ENCODE measurements around the gene ZBTB8A. TPM values are rescaled to one million over a fixed set of nuclear protein-coding genes. Genes with fewer than 3 reads are reported as not detected.
"Not testable (repeated sequence)": the region's sequence is repeated elsewhere in the genome, so short reads cannot be mapped to it uniquely, and the experiment has no call there.

ZBTB8A gene
- total and polyA plus RNA-seq, 4 experiments from 2014 or later = not detected

DNA sequence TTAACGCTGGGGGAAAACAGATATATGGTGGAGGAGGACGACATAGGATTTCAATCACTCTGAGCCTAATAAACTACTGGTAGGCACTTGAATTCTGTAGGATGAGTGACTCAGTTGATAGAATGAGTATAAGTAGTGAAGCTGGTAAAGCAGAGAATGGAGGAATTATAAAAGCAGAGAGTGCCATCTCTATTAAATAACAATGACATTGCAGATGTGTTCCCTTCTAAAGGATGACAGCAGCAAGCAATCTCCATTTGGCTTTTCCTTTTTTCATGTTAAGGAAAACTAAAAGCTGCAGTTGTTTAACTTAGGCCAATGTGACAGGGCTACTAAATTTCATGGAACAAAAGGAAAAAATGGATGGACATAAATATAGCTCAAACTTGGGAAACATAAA, 93.6 kb downstream of the ZBTB8A start:
- no peak overlapping the region for H3K4me3 Mint-ChIP-seq
- H3K36me3 ChIP-seq (ENCODE audit: insufficient read depth, low read length) = peaks cover 14% of the 10 kb centered on the region
- H3K27ac ChIP-seq (ENCODE audit: low read depth, low read length) = no peak overlapping the region
- no peaks in the 10 kb centered on the region for H3K9me3 Mint-ChIP-seq
- CTCF ChIA-PET (ENCODE audit: partially characterized antibody) = interaction anchor here (0.6 kb wide), 1 partner anchor 16 kb away, joined by 4 read pairs; no protein-coding TSS in a partner anchor
- peaks cover 14 to 27% (median 18%) of the 10 kb centered on the region in 4 donors for H3K4me1 Mint-ChIP-seq
- H3K27me3 ChIP-seq (ENCODE audit: insufficient read depth, low read length) = no peaks in the 10 kb centered on the region
- no peak for DNase-seq
- POLR2A ChIA-PET (ENCODE audit: partially characterized antibody) = interaction anchor here (1.0 kb wide), 1 partner anchor 18 kb away, joined by 4 read pairs; the partner anchor contains the start of gene RBBP4
- no peaks in the 10 kb centered on the region for H3K9me3 ChIP-seq (ENCODE audit: control insufficient read depth in 1 of 2, low read length in 2 of 2)
- no peak overlapping the region for H3K4me3 ChIP-seq (ENCODE audit: low read length in 2 of 2)
- peaks cover 2% of the 10 kb centered on the region for H3K4me1 ChIP-seq (ENCODE audit: insufficient read depth, low read length)
- H3K27ac Mint-ChIP-seq = peak overlapping the region in 3 of 7 donors; percentile 48 to 72 (median 65)
- no peaks in the 10 kb centered on the region for H3K27me3 Mint-ChIP-seq
- peaks cover 17 to 45% of the 10 kb centered on the region in 2 donors for H3K36me3 Mint-ChIP-seq
- intact Hi-C loops (cut with micrococcal nuclease) = no loop called here

- Histone ChIP-seq H3K4me3 (ENCODE audit: low read length in 2 of 2) (no peak overlapping the region), H3K27ac (ENCODE audit: low read depth, low read length) (no peak overlapping the region), H3K27me3 (ENCODE audit: insufficient read depth, low read length) (no peaks in the 10 kb centered on the region), H3K4me1 (ENCODE audit: insufficient read depth, low read length) (no peaks in the 10 kb centered on the region), H3K36me3 (ENCODE audit: insufficient read depth, low read length) (peaks cover 14% of the 10 kb centered on the region), H3K9me3 (ENCODE audit: control insufficient read depth in 1 of 2, low read length in 2 of 2) (no peaks in the 10 kb centered on the region)
- Mint-ChIP-seq H3K36me3 (peaks cover 17 to 39% of the 10 kb centered on the region in 2 donors), H3K27ac (peak overlapping the region in 5 of 7 donors; percentile 32 to 84 (median 60)), H3K4me3 (no peak overlapping the region), H3K27me3 (no peaks in the 10 kb centered on the region), H3K4me1 (peaks cover 11 to 26% (median 18%) of the 10 kb centered on the region in 4 donors), H3K9me3 (no peaks in the 10 kb centered on the region)
- intact Hi-C loops (cut with micrococcal nuclease) = no loop called here
- ChIA-PET CTCF (ENCODE audit: partially characterized antibody) (no interaction called here), POLR2A (ENCODE audit: partially characterized antibody) (no interaction called here)
- DNase-seq = no peak
Measured at GRCh38 chr1:32635508-32636277, 96.5 kb downstream of the ZBTB8A start.

- no peaks in the 10 kb centered on the region for H3K27me3 Mint-ChIP-seq
- no peaks in the 10 kb centered on the region for H3K9me3 Mint-ChIP-seq
- peaks cover 13 to 30% (median 18%) of the 10 kb centered on the region in 4 donors for H3K4me1 Mint-ChIP-seq
- ChIA-PET POLR2A (ENCODE audit: partially characterized antibody) (no interaction called here), CTCF (ENCODE audit: partially characterized antibody) (no interaction called here)
- peak overlapping the region in 2 of 7 donors; percentile 38 for H3K27ac Mint-ChIP-seq
- Histone ChIP-seq H3K27me3 (ENCODE audit: insufficient read depth, low read length) (no peaks in the 10 kb centered on the region), H3K27ac (ENCODE audit: low read depth, low read length) (no peak overlapping the region), H3K9me3 (ENCODE audit: control insufficient read depth in 1 of 2, low read length in 2 of 2) (no peaks in the 10 kb centered on the region), H3K36me3 (ENCODE audit: insufficient read depth, low read length) (peaks cover 13% of the 10 kb centered on the region), H3K4me3 (ENCODE audit: low read length in 2 of 2) (no peak overlapping the region), H3K4me1 (ENCODE audit: insufficient read depth, low read length) (no peaks in the 10 kb centered on the region)
- peaks cover 17 to 37% of the 10 kb centered on the region in 2 donors for H3K36me3 Mint-ChIP-seq
- no peak for DNase-seq
- intact Hi-C loops (cut with micrococcal nuclease) = no loop called here
- peak overlapping the region in 1 of 8 donors; percentile 46 for H3K4me3 Mint-ChIP-seq
Measured at GRCh38 chr1:32636914-32637645, 97.9 kb downstream of the ZBTB8A start.

DNA sequence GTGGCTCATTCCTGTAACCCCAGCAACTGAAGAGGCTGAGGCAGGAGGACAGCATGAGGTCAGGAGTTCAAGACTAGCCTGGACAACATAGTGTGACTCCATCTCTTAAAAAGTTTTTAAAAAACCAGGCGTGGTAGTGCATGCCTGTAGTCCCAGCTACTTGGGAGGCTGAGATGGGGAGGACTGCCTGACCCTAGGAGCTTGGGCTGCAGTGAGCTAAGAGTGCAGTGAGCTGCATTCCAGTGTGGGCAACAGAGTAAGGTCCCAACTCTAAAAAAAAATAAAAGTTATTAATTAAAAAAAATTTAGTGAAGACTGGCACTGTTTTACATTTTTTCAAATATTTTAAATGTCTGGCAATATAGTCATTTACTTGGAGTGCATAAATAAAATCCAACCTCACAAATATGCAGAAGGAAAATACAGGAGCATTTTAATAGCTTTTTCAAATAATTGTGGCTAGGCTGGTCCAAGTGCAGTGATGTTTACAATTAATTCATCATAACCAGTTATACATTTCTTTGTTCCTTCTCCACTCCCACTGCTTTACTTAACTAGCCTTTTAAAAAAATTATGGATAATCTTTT, 100.4 kb downstream of the ZBTB8A start:
- H3K36me3 Mint-ChIP-seq = peaks cover 8 to 18% of the 10 kb centered on the region in 2 donors
- DNase-seq = no peak
- POLR2A ChIA-PET (ENCODE audit: partially characterized antibody) = no interaction called here

GRCh38 chr1:32642292-32642827, 103.1 kb downstream of the ZBTB8A start:
- POLR2A ChIA-PET (ENCODE audit: partially characterized antibody); H3K9me3 Mint-ChIP-seq; H3K27me3 ChIP-seq (ENCODE audit: insufficient read depth, low read length); H3K27ac ChIP-seq (ENCODE audit: low read depth, low read length); H3K9me3 ChIP-seq (ENCODE audit: control insufficient read depth in 1 of 2, low read length in 2 of 2); H3K36me3 ChIP-seq (ENCODE audit: insufficient read depth, low read length); intact Hi-C loops (cut with micrococcal nuclease); H3K27me3 Mint-ChIP-seq; H3K4me1 ChIP-seq (ENCODE audit: insufficient read depth, low read length); H3K4me3 Mint-ChIP-seq; CTCF ChIA-PET (ENCODE audit: partially characterized antibody); DNase-seq; H3K27ac Mint-ChIP-seq; H3K4me3 ChIP-seq (ENCODE audit: low read length in 2 of 2): not testable (repeated sequence)
- Mint-ChIP-seq H3K36me3 (peaks cover 10 to 14% of the 10 kb centered on the region in 2 donors), H3K4me1 (peaks cover 8 to 25% (median 13%) of the 10 kb centered on the region in 4 donors)

More for the DNA sequence above, 100.4 kb downstream of the ZBTB8A start:
- Histone ChIP-seq H3K4me3 (ENCODE audit: low read length in 2 of 2) (no peak overlapping the region), H3K9me3 (ENCODE audit: control insufficient read depth in 1 of 2, low read length in 2 of 2) (no peaks in the 10 kb centered on the region), H3K27ac (ENCODE audit: low read depth, low read length) (no peak overlapping the region), H3K4me1 (ENCODE audit: insufficient read depth, low read length) (no peaks in the 10 kb centered on the region), H3K27me3 (ENCODE audit: insufficient read depth, low read length) (no peaks in the 10 kb centered on the region), H3K36me3 (ENCODE audit: insufficient read depth, low read length) (no peaks in the 10 kb centered on the region)
- Mint-ChIP-seq H3K4me3 (no peak overlapping the region), H3K27ac (no peak overlapping the region), H3K9me3 (no peaks in the 10 kb centered on the region), H3K27me3 (no peaks in the 10 kb centered on the region), H3K4me1 (peaks cover 13 to 30% (median 19%) of the 10 kb centered on the region in 4 donors)
- intact Hi-C loops (cut with micrococcal nuclease) = no loop called here
- CTCF ChIA-PET (ENCODE audit: partially characterized antibody) = no interaction called here

DNA sequence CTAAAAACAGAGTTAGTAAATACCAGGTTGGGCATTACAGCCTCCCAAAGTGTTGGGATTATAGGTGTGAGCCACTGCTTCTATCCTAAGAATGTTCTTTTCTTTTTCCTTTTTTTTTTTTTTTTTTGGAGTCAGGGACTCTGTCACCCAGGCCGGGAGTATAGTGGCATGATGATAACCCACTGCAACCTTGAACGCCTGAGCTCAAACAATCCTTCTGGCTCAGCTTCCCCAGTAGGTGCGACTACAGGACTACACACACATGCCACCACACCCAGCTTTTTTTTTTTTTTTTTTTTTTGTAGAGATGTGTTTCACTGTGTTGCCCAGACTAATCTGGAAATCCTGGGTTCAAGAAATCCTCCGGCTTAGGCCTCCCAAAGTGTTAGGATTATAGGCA, 105.2 kb downstream of the ZBTB8A start:
- intact Hi-C loops (cut with micrococcal nuclease) = no loop called here
- no peaks in the 10 kb centered on the region for H3K27me3 ChIP-seq (ENCODE audit: insufficient read depth, low read length)
- H3K4me1 ChIP-seq (ENCODE audit: insufficient read depth, low read length) = peaks cover 26% of the 10 kb centered on the region
- no peaks in the 10 kb centered on the region for H3K9me3 Mint-ChIP-seq
- H3K9me3 ChIP-seq (ENCODE audit: control insufficient read depth in 1 of 2, low read length in 2 of 2) = no peaks in the 10 kb centered on the region
- ChIA-PET CTCF (ENCODE audit: partially characterized antibody) (interaction anchor here (0.7 kb wide), 1 partner anchor 69 kb away, joined by 3 read pairs; no protein-coding TSS in a partner anchor), POLR2A (ENCODE audit: partially characterized antibody) (no interaction called here)
- no peak overlapping the region for H3K4me3 ChIP-seq (ENCODE audit: low read length in 2 of 2)
- H3K27me3 Mint-ChIP-seq = no peaks in the 10 kb centered on the region
- H3K36me3 ChIP-seq (ENCODE audit: insufficient read depth, low read length) = no peaks in the 10 kb centered on the region
- H3K4me3 Mint-ChIP-seq = no peak overlapping the region
- peaks cover 20 to 41% (median 27%) of the 10 kb centered on the region in 4 donors for H3K4me1 Mint-ChIP-seq
- no peak for DNase-seq
- peaks cover 8 to 17% of the 10 kb centered on the region in 2 donors for H3K36me3 Mint-ChIP-seq
- H3K27ac Mint-ChIP-seq = no peak overlapping the region
- H3K27ac ChIP-seq (ENCODE audit: low read depth, low read length) = no peak overlapping the region

Measured in CD4-positive, alpha-beta memory T cell (primary cell).